HepG2 (cell line): Measurements from ENCODE around the gene GNG3. TPM values are rescaled to one million over a fixed set of nuclear protein-coding genes. Genes with fewer than 3 reads are reported as not detected.
A peak's percentile ranks its signal among the peaks of the same experiment; 100 is the strongest.

Experiments
- ATAC-seq: fragments of 200-7000 bp; cut with Tn5 transposase; 3 replicates; pipeline ENCODE4 v1.9.1; 2020; ENCODE audit warnings: mild to moderate bottlenecking, moderate library complexity
- BruUV-seq: library from RNA; stranded (reverse); fragments of 400-500 nt; replicated peaks from 2 replicates; lab custom pipeline; 2021; lab: Mats Ljungman, UMichigan
- CTCF ChIA-PET: fragments of 300-600 bp; formaldehyde crosslinking; extraction: SDS; loops from one replicate; lab custom pipeline; 2021; ENCODE audit warnings: low total read pairs, inconsistent platforms, low intra/inter-chr PET ratio; lab: Yijun Ruan, JAX
- POLR2A ChIA-PET: fragments of 350-600 bp; sonication (Branson Sonifier 250); formaldehyde crosslinking; loops from one replicate; lab custom pipeline; 2020; ENCODE audit warnings: antibody characterized with exemption, inconsistent platforms; lab: Yijun Ruan, JAX
- DNase-seq: peaks from one replicate; pipeline ENCODE4 v3.0.0-alpha.2; 2015; ENCODE audit warnings: low spot score
- FAIRE-seq: peaks from 3 replicates; lab custom pipeline; 2011; peaks lifted over from hg19 to GRCh38; lab: Jason Lieb, UNC
- H2AFZ ChIP-seq: one replicate; pipeline ENCODE4 v1.6.1; 2011; ENCODE audit warnings: low read length, inconsistent platforms
- H3K27ac ChIP-seq: fragments of 300-600 bp; 3 replicates; pipeline ENCODE4 v1.8.0; 2011; ENCODE audit warnings: mixed run types, mild to moderate bottlenecking, mixed read lengths, low read length, inconsistent platforms; ENCODE audit not compliant: insufficient read depth; ENCODE audit errors: extremely low read length
- H3K27me3 ChIP-seq, 2 experiments: fragments of 200-600 bp in 1 of 2; 2 replicates in 1 of 2; 3 replicates in 1 of 2; pipeline versions ENCODE4 v1.6.0 to v1.8.0; 2011; ENCODE audit warnings: low read length in 2 of 2, mild to moderate bottlenecking in 2 of 2, moderate library complexity in 2 of 2, inconsistent platforms in 1 of 2; ENCODE audit not compliant: insufficient read depth in 2 of 2, control insufficient read depth in 1 of 2
- H3K36me3 ChIP-seq, 2 experiments: fragments of 200-600 bp in 1 of 2; replicated peaks in 1 of 2; 2 replicates in 1 of 2; 3 replicates in 1 of 2; pipeline versions ENCODE4 v1.5.1 to v1.8.0; 2011; ENCODE audit warnings: low read length in 2 of 2, inconsistent platforms in 1 of 2; ENCODE audit not compliant: insufficient read depth in 2 of 2, control insufficient read depth in 1 of 2
- H3K4me1 ChIP-seq: 2 replicates; pipeline ENCODE4 v1.5.1; 2012; ENCODE audit warnings: low read length, inconsistent platforms; ENCODE audit not compliant: insufficient read depth
- H3K4me2 ChIP-seq: 2 replicates; pipeline ENCODE4 v1.6.0; 2011; ENCODE audit warnings: low read depth, low read length, inconsistent platforms
- H3K4me3 ChIP-seq, 3 experiments: fragments of 200-600 bp in 1 of 3; sonication (generic), shearing (Covaris generic) in 1 of 3; replicated peaks in 1 of 3; 2 replicates each; pipeline ENCODE4 v1.5.1; 2011 to 2016; ENCODE audit warnings: low read length in 3 of 3, inconsistent platforms in 2 of 3, low read depth in 2 of 3, mild to moderate bottlenecking in 2 of 3, control low read depth in 1 of 3, mixed read lengths in 1 of 3; ENCODE audit not compliant: insufficient read depth in 1 of 3
- H3K79me2 ChIP-seq: one replicate; pipeline ENCODE4 v1.6.1; 2011; ENCODE audit warnings: low read length, inconsistent platforms; ENCODE audit not compliant: insufficient read depth
- H3K9ac ChIP-seq: 2 replicates; pipeline ENCODE4 v1.6.0; 2011; ENCODE audit warnings: mild to moderate bottlenecking, low read depth, low read length, inconsistent platforms; ENCODE audit not compliant: insufficient read depth
- H3K9me3 ChIP-seq: 2 replicates; pipeline ENCODE4 v1.5.1; 2012; ENCODE audit warnings: mild to moderate bottlenecking, low read length
- H4K20me1 ChIP-seq: 2 replicates; pipeline ENCODE4 v1.6.0; 2011; ENCODE audit warnings: inconsistent platforms, mild to moderate bottlenecking, low read length, moderate library complexity; ENCODE audit not compliant: insufficient read depth
- ASH2L ChIP-seq: fragments of 300-600, 200-600 bp; sonication (generic); IDR thresholded peaks from 2 replicates; pipeline ENCODE4 v1.7.0; 2017; ENCODE audit warnings: low read depth, mild to moderate bottlenecking, moderate library complexity, mixed read lengths, low read length; ENCODE audit not compliant: insufficient read length
- HOXA7 ChIP-seq: sonication (generic); formaldehyde crosslinking; IDR thresholded peaks from 2 replicates; pipeline ENCODE4 v1.8.1; 2022; ENCODE audit warnings: mild to moderate bottlenecking, missing genetic modification reagents, moderate library complexity
- NBN ChIP-seq: fragments of 450-650 bp; conservative IDR thresholded peaks from 2 replicates; pipeline ENCODE4 v1.6.1; 2017
- POLR2A ChIP-seq, 2 experiments: IDR thresholded peaks; 2 replicates each; pipeline ENCODE4 v1.6.1; 2011; ENCODE audit warnings: low read depth in 2 of 2, low read length in 2 of 2, mild to moderate bottlenecking in 1 of 2, moderate library complexity in 1 of 2; ENCODE audit not compliant: insufficient read depth in 1 of 2
- POLR2AphosphoS5 ChIP-seq: IDR thresholded peaks from 2 replicates; pipeline ENCODE4 v1.6.1; 2012; ENCODE audit warnings: low read depth, low read length
- SAP130 ChIP-seq: IDR thresholded peaks from 2 replicates; pipeline ENCODE4 v1.6.1; 2016; ENCODE audit warnings: low read depth
- SMARCC2 ChIP-seq: fragments of 450-650 bp; IDR thresholded peaks from 2 replicates; pipeline ENCODE4 v1.6.1; 2017; ENCODE audit warnings: antibody characterized with exemption, mild to moderate bottlenecking
- STAG1 ChIP-seq: sonication (generic); formaldehyde crosslinking; IDR thresholded peaks from 2 replicates; pipeline ENCODE4 v1.4.0; 2020; ENCODE audit warnings: missing genetic modification reagents
- USF2 ChIP-seq, 2 experiments: sonication (generic) in 1 of 2; formaldehyde crosslinking in 1 of 2; IDR thresholded peaks; 2 replicates each; pipeline versions ENCODE4 v1.5.1 to v1.6.1; 2011 to 2020; ENCODE audit warnings: borderline replicate concordance in 1 of 2, low read depth in 1 of 2, low read length in 1 of 2, mild to moderate bottlenecking in 1 of 2, missing genetic modification reagents in 1 of 2, moderate library complexity in 1 of 2
- ZC3H13 ChIP-seq: sonication (generic); formaldehyde crosslinking; IDR thresholded peaks from 2 replicates; pipeline ENCODE4 v1.8.1; 2023; ENCODE audit warnings: mild to moderate bottlenecking, missing genetic modification reagents, moderate library complexity
- ZFP41 ChIP-seq: sonication (generic); formaldehyde crosslinking; IDR thresholded peaks from 2 replicates; pipeline ENCODE4 v1.4.0; 2020; ENCODE audit warnings: mild to moderate bottlenecking, missing genetic modification reagents, borderline replicate concordance
- ZNF30 ChIP-seq: sonication (generic); formaldehyde crosslinking; IDR thresholded peaks from 2 replicates; pipeline ENCODE4 v1.5.0; 2020; ENCODE audit warnings: mild to moderate bottlenecking, missing genetic modification reagents
- ZNF577 ChIP-seq: sonication (generic); formaldehyde crosslinking; IDR thresholded peaks from 2 replicates; pipeline ENCODE4 v1.4.0; 2020; ENCODE audit warnings: mild to moderate bottlenecking, low read depth, missing genetic modification reagents, borderline replicate concordance
- ZNF761 ChIP-seq: sonication (generic); formaldehyde crosslinking; conservative IDR thresholded peaks from 2 replicates; pipeline ENCODE4 v1.4.0; 2020; ENCODE audit warnings: mild to moderate bottlenecking, missing genetic modification reagents
- ZNF790 ChIP-seq: sonication (generic); formaldehyde crosslinking; IDR thresholded peaks from 2 replicates; pipeline ENCODE4 v1.8.0; 2022; ENCODE audit warnings: missing genetic modification reagents, mild to moderate bottlenecking, borderline replicate concordance
- WGBS: methylation state at CpG from one replicate; pipeline ENCODE4 v1.1.6; 2017; ENCODE audit warnings: low lambda C conversion rate; 5-methylcytosine and 5-hydroxymethylcytosine counted together
- in situ Hi-C: cut with HindIII; loops from 2 replicates; pipeline ENCODE4 v1.10.0; 2017; ENCODE audit warnings: low pct_unique_long_range_greater_than_20kb; ENCODE audit not compliant: extremely low pct_ligation_motif_present
- intact Hi-C: fragments of 100-400 bp; cut with micrococcal nuclease; formaldehyde crosslinking; loops from one replicate; pipeline ENCODE4 v1.10.0; 2022; ENCODE audit not compliant: unreplicated experiment
- polyA plus RNA-seq, 8 experiments: library from polyadenylated mRNA; depleted of rRNA in 3 of 8; stranded (reverse) in 7 of 8; unstranded in 1 of 8; fragments of >200 nt; fragmentation: Illumina TruSeq in 4 of 8; extraction: Trizol in 4 of 8; gene quantifications; 2 replicates each; pipeline versions ENCODE4 v1.2.1 to v1.2.3, GENCODE V29; 2011 to 2016; ENCODE audit warnings: low read depth in 4 of 8, missing spikeins in 1 of 8, mixed read lengths in 1 of 8; ENCODE audit not compliant: insufficient read depth in 1 of 8
- total RNA-seq, 5 experiments: library from RNA; depleted of rRNA; stranded (reverse); fragments of >200 nt; fragmentation: Illumina TruSeq; extraction: Trizol; gene quantifications; 2 replicates each; pipeline ENCODE4 v1.2.3, GENCODE V29; 2016; ENCODE audit warnings: low read depth in 1 of 5
- TF ChIP-seq, protein P1 (sequence below): sonication (generic); formaldehyde crosslinking; IDR thresholded peaks from 2 replicates; pipeline ENCODE4 v1.4.0; 2020; ENCODE audit warnings: mild to moderate bottlenecking, missing genetic modification reagents

Gene GNG3
- total and polyA plus RNA-seq, 2 of the 13 experiments (the other 11 are each of a cell fraction or from before 2014, with no cell fraction given) = not detected

DNA sequence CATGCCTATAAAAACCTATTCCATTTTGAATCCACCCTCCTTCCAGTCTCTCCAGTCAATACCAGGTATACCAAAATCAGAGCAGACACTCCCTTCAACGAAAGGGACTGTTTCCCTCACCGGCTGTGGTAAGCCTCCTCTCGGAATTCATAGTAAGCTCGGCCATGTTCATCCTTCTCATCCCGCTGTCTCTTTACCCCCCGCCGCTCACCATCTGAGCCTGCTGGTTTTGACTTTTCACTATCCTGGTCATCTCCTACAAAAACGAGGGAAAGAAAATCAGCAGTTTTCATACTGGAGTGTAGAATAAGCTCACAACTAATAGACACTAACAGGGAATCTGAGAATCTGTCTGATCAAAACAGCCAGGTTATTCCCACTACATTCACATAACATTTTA is 16.7 kb downstream of the GNG3 start:
- ATAC-seq = no peak
- Histone ChIP-seq H3K9me3 (no peaks in the 10 kb centered on the region), H3K27ac (no peak overlapping the region), H3K36me3 (peaks cover 9 to 51% of the 10 kb centered on the region in 2 experiments), H3K27me3 (peaks cover 0 to 3% of the 10 kb centered on the region in 2 experiments; a peak in 1 of 5 replicates), H3K4me3 (peak overlapping the region in 1 of 3 experiments; percentile 85; a peak in 2 of 6 replicates), H3K4me2 (peak overlapping the region; percentile 85), H2AFZ (no peak overlapping the region), H3K4me1 (peaks cover 37% of the 10 kb centered on the region), H3K9ac (peak overlapping the region; percentile 95; the same call in 1 of the 2 replicates), H4K20me1 (peaks cover 30% of the 10 kb centered on the region), H3K79me2 (peaks cover 72% of the 10 kb centered on the region)
- intact Hi-C loops (no loop called here), in situ Hi-C loops (no loop called here)
- no peak for FAIRE-seq
- peak; percentile 37; the same call in 1 of the 2 replicates for TF ChIP-seq ZC3H13 (CRISPR knock-in tag)
- no peak for TF ChIP-seq STAG1 (CRISPR knock-in tag)
- CTCF ChIA-PET = no interaction called here
- POLR2A ChIA-PET = interaction anchor here (0.9 to 1.2 kb wide), 3 partner anchors 18 to 117 kb away, joined by 3 read pairs; partner anchors contain the start of genes C11orf98 and CSKMT
- 77% methylated on average over 8 of the region's 8 CpGs for WGBS
- no peak for DNase-seq
- BruUV-seq = no TSS peak

- in situ Hi-C loops (no loop called here), intact Hi-C loops (loop anchor here (5.0 kb wide), 1 partner anchor 117 kb away; no protein-coding TSS in a partner anchor)
- Histone ChIP-seq H3K9ac (peak overlapping the region; percentile 95), H3K4me1 (peaks cover 48% of the 10 kb centered on the region), H3K4me2 (peak overlapping the region; percentile 85), H3K4me3 (peak overlapping the region; percentile 85 to 94 (median 91)), H3K36me3 (peaks cover 4 to 41% of the 10 kb centered on the region in 2 experiments), H3K27ac (peak overlapping the region; percentile 99), H4K20me1 (peaks cover 30% of the 10 kb centered on the region), H3K79me2 (peaks cover 75% of the 10 kb centered on the region), H2AFZ (no peak overlapping the region), H3K27me3 (peaks cover 0 to 3% of the 10 kb centered on the region in 2 experiments; a peak in 1 of 5 replicates), H3K9me3 (no peaks in the 10 kb centered on the region)
- ATAC-seq = no peak
- 0% methylated on average over 7 of the region's 7 CpGs for WGBS
- ChIA-PET POLR2A (interaction anchor here (0.9 to 5.0 kb wide), 12 partner anchors 14 to 134 kb away, joined by 3 to 80 read pairs (median 22); partner anchors contain the start of genes BSCL2, C11orf98, CSKMT and GNG3), CTCF (no interaction called here)
- peak; percentile 44 for FAIRE-seq
- TSS peak; percentile 43 for BruUV-seq
- DNase-seq = peak; percentile 42
- TF ChIP-seq ZNF790 (CRISPR knock-in tag) (no peak), USF2 (IDR thresholded peaks at IDR 0.05; ENCODE audit: low read depth, low read length) (no peak), USF2 (CRISPR knock-in tag; IDR thresholded peaks at IDR 0.05; ENCODE audit: borderline replicate concordance) (no peak), NBN (no peak), SAP130 (peak; percentile 36; the same call in 1 of the 2 replicates), ZNF30 (no peak), POLR2A (IDR thresholded peaks at IDR 0.05; ENCODE audit: insufficient read depth in 1 of 2, low read depth in 2 of 2, low read length in 2 of 2) (peak in 1 of 2 experiments; percentile 51; a peak in 2 of 4 replicates), ZNF577 (CRISPR knock-in tag) (no peak), POLR2AphosphoS5 (peak; percentile 46), ZNF761 (CRISPR knock-in tag) (no peak), ZFP41 (CRISPR knock-in tag) (no peak), SMARCC2 (no peak), ASH2L (no peak), HOXA7 (CRISPR knock-in tag) (no peak)
- TF ChIP-seq, protein P1, sequence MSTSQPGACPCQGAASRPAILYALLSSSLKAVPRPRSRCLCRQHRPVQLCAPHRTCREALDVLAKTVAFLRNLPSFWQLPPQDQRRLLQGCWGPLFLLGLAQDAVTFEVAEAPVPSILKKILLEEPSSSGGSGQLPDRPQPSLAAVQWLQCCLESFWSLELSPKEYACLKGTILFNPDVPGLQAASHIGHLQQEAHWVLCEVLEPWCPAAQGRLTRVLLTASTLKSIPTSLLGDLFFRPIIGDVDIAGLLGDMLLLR (CRISPR knock-in tag) = no peak
These were observed 18.2 kb downstream of the GNG3 start for GRCh38 chr11:62725646-62726045.
